Endometrial microvascular endothelial cells (primary cell): ENCODE measurements around the gene GABBR2. TPM values are rescaled to one million over a fixed set of nuclear protein-coding genes. Genes with fewer than 3 reads are reported as not detected.
"Not testable (repeated sequence)": the region's sequence is repeated elsewhere in the genome, so short reads cannot be mapped to it uniquely, and the experiment has no call there.

Source experiments
- in situ Hi-C: cut with HindIII; loops from 2 replicates; pipeline ENCODE4 v1.10.0; 2017; ENCODE audit warnings: low sequenced_read_pairs, low pct_unique_long_range_greater_than_20kb; ENCODE audit errors: inconsistent ontology term
- total RNA-seq: library from RNA; depleted of rRNA; stranded (reverse); fragments of >200 nt; gene quantifications from one replicate; pipeline ENCODE4 v1.2.3, GENCODE V29; 2015; ENCODE audit errors: inconsistent ontology term

Gene GABBR2
- total RNA-seq, 1 donor from 2014 or later = 17.3 TPM

- in situ Hi-C loops = no loop called here
Measured at GRCh38 chr9:98607152-98607551, 101.6 kb downstream of the GABBR2 start.

- in situ Hi-C loops = no loop called here
Measured at GRCh38 chr9:98606730-98607129, 102.0 kb downstream of the GABBR2 start.

GRCh38 chr9:98605116-98605515 is 103.6 kb downstream of the GABBR2 start:
- in situ Hi-C loops = no loop called here

GRCh38 chr9:98603821-98604383 is 104.8 kb downstream of the GABBR2 start:
- in situ Hi-C loops = no loop called here

- in situ Hi-C loops = no loop called here
Measured at GRCh38 chr9:98602839-98603500, 105.8 kb downstream of the GABBR2 start.

- in situ Hi-C loops = no loop called here
Measured at GRCh38 chr9:98600631-98601030, 108.1 kb downstream of the GABBR2 start.

- in situ Hi-C loops = no loop called here
Measured at GRCh38 chr9:98599566-98600216, 109.0 kb downstream of the GABBR2 start.

- in situ Hi-C loops = no loop called here
Measured at GRCh38 chr9:98598861-98599260, 109.9 kb downstream of the GABBR2 start.

- in situ Hi-C loops = no loop called here
Measured at GRCh38 chr9:98597236-98597771, 111.4 kb downstream of the GABBR2 start.

GRCh38 chr9:98596486-98596885 is 112.2 kb downstream of the GABBR2 start:
- in situ Hi-C loops = no loop called here

GRCh38 chr9:98594546-98595160 is 114.1 kb downstream of the GABBR2 start:
- in situ Hi-C loops = no loop called here

- in situ Hi-C loops = no loop called here
Measured at GRCh38 chr9:98593354-98594253, 115.1 kb downstream of the GABBR2 start.

- in situ Hi-C loops = no loop called here
Measured at GRCh38 chr9:98591696-98592095, 117.0 kb downstream of the GABBR2 start.

GRCh38 chr9:98590101-98590500 is 118.6 kb downstream of the GABBR2 start:
- in situ Hi-C loops = no loop called here

GRCh38 chr9:98589102-98589501 is 119.6 kb downstream of the GABBR2 start:
- in situ Hi-C loops = no loop called here

- in situ Hi-C loops = not testable (repeated sequence)
Measured at GRCh38 chr9:98584853-98585438, 123.8 kb downstream of the GABBR2 start.

- in situ Hi-C loops = no loop called here
Measured at GRCh38 chr9:98584059-98584458, 124.7 kb downstream of the GABBR2 start.

GRCh38 chr9:98583417-98583816 is 125.3 kb downstream of the GABBR2 start:
- in situ Hi-C loops = no loop called here
